Measurements from ENCODE around the gene KIAA0408.

Gene KIAA0408

DNA sequence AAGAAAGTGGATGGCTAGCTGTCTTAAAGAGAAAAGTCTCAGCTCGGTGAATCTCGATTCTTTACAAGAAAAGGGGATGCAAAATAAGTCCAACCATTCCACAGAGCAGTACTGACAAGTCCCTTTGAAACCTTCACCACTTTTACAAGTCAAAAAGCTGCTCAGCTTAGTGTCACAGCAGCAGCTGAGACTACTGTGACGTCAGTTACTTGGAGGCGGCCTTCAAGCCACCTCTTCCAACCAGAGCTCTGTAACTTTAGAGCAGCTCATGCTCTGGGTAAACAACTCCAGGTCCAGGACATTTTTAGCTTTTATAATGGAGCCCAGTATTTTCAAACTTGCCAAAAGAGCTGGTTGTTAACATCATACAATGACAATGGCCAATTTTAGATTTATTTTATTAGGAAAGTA lies at the start of gene KIAA0408:
TSS of gene KIAA0408 (minus strand) at position 159 of the 411 bp plus-strand sequence. CDS start 5,408 bp downstream, outside the sequence.
- TF ChIP-seq, protein P1, sequence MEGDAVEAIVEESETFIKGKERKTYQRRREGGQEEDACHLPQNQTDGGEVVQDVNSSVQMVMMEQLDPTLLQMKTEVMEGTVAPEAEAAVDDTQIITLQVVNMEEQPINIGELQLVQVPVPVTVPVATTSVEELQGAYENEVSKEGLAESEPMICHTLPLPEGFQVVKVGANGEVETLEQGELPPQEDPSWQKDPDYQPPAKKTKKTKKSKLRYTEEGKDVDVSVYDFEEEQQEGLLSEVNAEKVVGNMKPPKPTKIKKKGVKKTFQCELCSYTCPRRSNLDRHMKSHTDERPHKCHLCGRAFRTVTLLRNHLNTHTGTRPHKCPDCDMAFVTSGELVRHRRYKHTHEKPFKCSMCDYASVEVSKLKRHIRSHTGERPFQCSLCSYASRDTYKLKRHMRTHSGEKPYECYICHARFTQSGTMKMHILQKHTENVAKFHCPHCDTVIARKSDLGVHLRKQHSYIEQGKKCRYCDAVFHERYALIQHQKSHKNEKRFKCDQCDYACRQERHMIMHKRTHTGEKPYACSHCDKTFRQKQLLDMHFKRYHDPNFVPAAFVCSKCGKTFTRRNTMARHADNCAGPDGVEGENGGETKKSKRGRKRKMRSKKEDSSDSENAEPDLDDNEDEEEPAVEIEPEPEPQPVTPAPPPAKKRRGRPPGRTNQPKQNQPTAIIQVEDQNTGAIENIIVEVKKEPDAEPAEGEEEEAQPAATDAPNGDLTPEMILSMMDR (IDR thresholded peaks at IDR 0.05; ENCODE audit: extremely low read depth, missing control alignments): no peak
- no peak for DNase-seq (ENCODE audit: low spot score)

- DNase-seq (ENCODE audit: low spot score): no peak
- TF ChIP-seq, protein P1 (IDR thresholded peaks at IDR 0.05; ENCODE audit: extremely low read depth, missing control alignments): no peak
Observed at GRCh38 chr6:127506894-127507293, 47.7 kb upstream of the KIAA0408 start.

DNA sequence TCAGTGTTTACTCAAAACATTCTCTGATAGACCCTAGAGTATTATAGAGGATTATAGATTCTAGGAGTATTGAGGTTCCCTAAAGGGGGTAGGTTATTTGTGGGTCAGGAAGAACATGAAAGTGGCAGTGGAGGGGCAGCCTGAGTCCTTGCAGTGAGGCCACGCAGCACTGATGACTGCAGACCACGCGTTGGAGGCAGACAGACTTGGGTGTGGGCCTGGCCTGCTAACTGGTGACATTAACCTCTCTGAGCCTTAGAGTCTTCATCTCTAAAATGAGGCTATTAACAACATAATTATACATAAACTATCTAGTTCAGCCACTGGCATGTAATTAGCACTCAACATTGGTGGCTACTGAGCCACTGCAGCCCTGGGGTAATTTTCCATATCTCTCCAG lies 43.8 kb upstream of the KIAA0408 start:
- TF ChIP-seq, protein P1 (IDR thresholded peaks at IDR 0.05; ENCODE audit: extremely low read depth, missing control alignments): no peak
- no peak for DNase-seq (ENCODE audit: low spot score)

- TF ChIP-seq, protein P1 (IDR thresholded peaks at IDR 0.05; ENCODE audit: extremely low read depth, missing control alignments): no peak
- no peak for DNase-seq (ENCODE audit: low spot score)
Observed at GRCh38 chr6:127497410-127497809, 38.2 kb upstream of the KIAA0408 start.

- TF ChIP-seq, protein P1 (IDR thresholded peaks at IDR 0.05; ENCODE audit: extremely low read depth, missing control alignments): no peak
- DNase-seq (ENCODE audit: low spot score): no peak
Observed at GRCh38 chr6:127496471-127496870, 37.3 kb upstream of the KIAA0408 start.

DNA sequence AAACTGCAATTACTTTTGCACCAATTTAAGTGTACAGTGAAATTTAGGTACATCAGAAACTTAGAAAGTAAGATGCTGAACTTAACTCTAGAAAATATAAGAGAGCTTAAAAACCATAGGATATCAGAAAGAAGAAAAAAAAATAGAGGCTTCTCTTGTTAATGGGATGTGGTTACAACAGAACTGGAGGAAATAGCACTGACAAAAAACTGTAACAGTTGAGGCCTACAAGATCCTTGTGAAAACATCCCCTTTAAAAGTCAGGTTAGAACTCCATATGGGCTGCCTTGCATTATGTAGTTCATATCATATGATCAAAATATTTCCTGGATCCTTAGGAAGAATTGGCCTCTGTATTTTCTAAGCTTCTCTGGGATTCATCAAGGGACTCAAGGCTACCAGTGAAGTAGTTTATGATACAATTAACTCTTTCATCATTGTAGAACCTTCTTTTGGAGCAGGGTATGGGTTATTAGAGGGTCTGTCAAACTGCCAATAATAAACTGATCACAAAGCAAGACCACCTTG lies 35.1 kb upstream of the KIAA0408 start:
- DNase-seq (ENCODE audit: low spot score): no peak
- TF ChIP-seq, protein P1 (IDR thresholded peaks at IDR 0.05; ENCODE audit: extremely low read depth, missing control alignments): no peak

DNA sequence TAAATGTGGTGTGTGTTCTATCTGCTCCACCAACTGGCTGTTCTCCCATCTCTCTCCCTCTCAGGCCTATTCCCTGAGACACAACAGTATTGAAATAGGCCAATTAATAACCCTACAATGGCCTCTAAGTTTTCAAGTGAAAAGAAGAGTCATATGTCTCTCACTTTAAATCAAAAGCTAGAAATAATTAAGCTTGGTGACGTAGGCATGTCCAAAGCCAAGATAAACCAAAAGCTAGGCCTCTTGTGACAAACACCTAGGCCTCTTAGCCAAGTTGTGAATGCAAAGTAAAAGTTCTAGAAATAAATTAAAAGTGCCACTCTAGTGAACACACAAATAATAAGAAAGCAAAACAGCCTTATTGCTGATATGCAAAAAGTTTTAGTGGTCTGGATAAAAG lies 30.1 kb upstream of the KIAA0408 start:
- DNase-seq (ENCODE audit: low spot score): no peak

More for the DNA sequence above, 30.1 kb upstream of the KIAA0408 start:
- TF ChIP-seq, protein P1 (IDR thresholded peaks at IDR 0.05; ENCODE audit: extremely low read depth, missing control alignments): no peak

Data from GM20000 (cell line).